Activated T-cell treated with anti-CD3 and anti-CD28 coated beads, Interleukin-2, amount 50 U/mL, for 72 hours (primary cell): ENCODE data around the gene TMC7. TPM values are rescaled to one million over a fixed set of nuclear protein-coding genes. Genes with fewer than 3 reads are reported as not detected.
A peak's percentile ranks its signal among the peaks of the same experiment; 100 is the strongest.
"Not testable (repeated sequence)": the region's sequence is repeated elsewhere in the genome, so short reads cannot be mapped to it uniquely, and the experiment has no call there.

Source experiments
- ATAC-seq, 2 donors: fragments of 150-1000 bp; cut with Tn5 transposase; replicated peaks in 1 of 2; 2 replicates each; pipeline ENCODE4 v1.10.0; 2021; ENCODE audit warnings: moderate library complexity in 2 of 2, mild to moderate bottlenecking in 1 of 2
- DNase-seq, 2 donors: peaks; one replicate each; pipeline ENCODE4 v3.0.0; 2021 to 2022; ENCODE audit warnings: mixed read lengths in 1 of 2
- H3K27ac Mint-ChIP-seq: one replicate; pipeline ENCODE4 v1.8.0; 2022; ENCODE audit warnings: mild to moderate bottlenecking, moderate library complexity, mixed read lengths
- H3K27me3 Mint-ChIP-seq: one replicate; pipeline ENCODE4 v1.8.0; 2022; ENCODE audit warnings: low read depth, mixed read lengths
- H3K36me3 Mint-ChIP-seq, 2 donors: one replicate each; pipeline ENCODE4 v1.8.0; 2022; ENCODE audit warnings: mixed read lengths in 2 of 2, mild to moderate bottlenecking in 1 of 2; ENCODE audit not compliant: insufficient read depth in 2 of 2
- H3K4me1 Mint-ChIP-seq: one replicate; pipeline ENCODE4 v1.8.0; 2022; ENCODE audit warnings: low read depth, mixed read lengths
- H3K4me3 Mint-ChIP-seq, 2 donors: one replicate each; pipeline ENCODE4 v1.8.0; 2022; ENCODE audit warnings: mild to moderate bottlenecking in 2 of 2, mixed read lengths in 2 of 2, moderate library complexity in 2 of 2
- H3K9me3 Mint-ChIP-seq, 2 donors: one replicate each; pipeline ENCODE4 v1.8.0; 2022; ENCODE audit warnings: mixed read lengths in 2 of 2
- total RNA-seq, 2 donors: library from RNA; stranded (reverse); gene quantifications; one replicate each; pipeline ENCODE4 v1.2.3, GENCODE V29; 2022

Gene TMC7
- under 1 TPM in 1 of 2 donors, not detected in 1; 0.10 TPM for total RNA-seq

DNA sequence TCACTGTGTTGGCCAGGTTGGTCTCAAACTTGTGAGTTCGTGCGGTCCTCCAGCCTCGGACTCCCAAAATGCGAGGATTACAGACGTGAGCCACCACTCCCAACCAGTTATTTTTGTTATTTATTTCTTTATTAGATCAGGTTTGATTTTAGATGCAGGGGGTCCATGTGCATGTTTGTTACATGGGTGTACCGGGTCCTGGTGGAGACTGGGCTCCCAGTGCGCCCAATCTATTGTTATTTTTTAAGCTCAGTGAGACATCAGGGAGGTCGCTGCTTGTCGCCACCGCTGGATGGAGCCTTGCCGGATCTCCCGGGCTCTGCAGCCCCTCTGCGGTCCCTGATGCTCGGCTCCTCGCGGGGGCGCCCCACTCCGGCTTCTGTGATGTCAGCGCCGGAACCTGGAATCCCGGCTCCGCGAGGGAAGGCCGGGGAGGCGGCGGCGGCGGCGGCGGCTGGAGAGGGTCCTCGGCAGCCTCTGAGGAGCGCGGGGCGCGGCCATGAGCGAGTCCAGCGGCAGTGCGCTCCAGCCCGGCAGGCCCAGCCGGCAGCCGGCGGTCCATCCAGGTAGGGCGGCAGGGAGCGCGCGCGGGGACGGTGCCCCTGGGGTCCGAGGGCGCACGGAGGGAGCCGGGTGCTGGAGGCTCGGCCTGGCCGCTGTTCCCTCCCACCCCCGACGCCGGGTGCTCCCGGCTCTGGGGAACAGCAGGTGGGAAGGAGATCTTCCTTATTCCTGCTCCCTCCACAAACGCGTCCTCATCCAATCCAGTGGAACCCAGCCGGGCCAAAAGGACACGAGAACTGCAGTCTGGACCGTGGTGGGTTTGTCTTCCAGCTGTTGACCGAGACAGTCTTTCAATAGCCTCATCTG, at the start of gene TMC7:
TSS of gene TMC7 (plus strand) at position 370 of the 870 bp plus-strand sequence. CDS start at position 500, 130 bp downstream.
- peak; percentile 40 to 54 for DNase-seq
- H3K4me1 Mint-ChIP-seq: no peaks in the 10 kb centered on the region
- peak; percentile 62 to 79 for ATAC-seq
- H3K27me3 Mint-ChIP-seq: peaks cover 35% of the 10 kb centered on the region
- no peaks in the 10 kb centered on the region for H3K9me3 Mint-ChIP-seq
- H3K4me3 Mint-ChIP-seq: peak within 1 kb of the TSS; percentile 55 to 64
- no peaks in the 10 kb centered on the region for H3K36me3 Mint-ChIP-seq
- H3K27ac Mint-ChIP-seq: no peak within 1 kb of the TSS

GRCh38 chr16:18936727-18937340, 46.9 kb upstream of the TMC7 start:
- no peak overlapping the region for H3K27ac Mint-ChIP-seq
- no peak for DNase-seq
- ATAC-seq: no peak
- no peaks in the 10 kb centered on the region for H3K36me3 Mint-ChIP-seq
- peaks cover under 1% of the 10 kb centered on the region for H3K4me1 Mint-ChIP-seq
- no peaks in the 10 kb centered on the region for H3K9me3 Mint-ChIP-seq
- no peak overlapping the region for H3K4me3 Mint-ChIP-seq
- no peaks in the 10 kb centered on the region for H3K27me3 Mint-ChIP-seq

GRCh38 chr16:18937390-18937789, 46.3 kb upstream of the TMC7 start:
- DNase-seq (no peak), ATAC-seq (no peak)
- H3K4me3 Mint-ChIP-seq: no peak overlapping the region
- no peak overlapping the region for H3K27ac Mint-ChIP-seq
- no peaks in the 10 kb centered on the region for H3K36me3 Mint-ChIP-seq
- H3K9me3 Mint-ChIP-seq: no peaks in the 10 kb centered on the region
- no peaks in the 10 kb centered on the region for H3K4me1 Mint-ChIP-seq
- H3K27me3 Mint-ChIP-seq: no peaks in the 10 kb centered on the region

- no peaks in the 10 kb centered on the region for H3K27me3 Mint-ChIP-seq
- H3K27ac Mint-ChIP-seq: no peak overlapping the region
- peaks cover 0 to 3% of the 10 kb centered on the region in 2 donors for H3K9me3 Mint-ChIP-seq
- H3K4me3 Mint-ChIP-seq: no peak overlapping the region
- no peak for DNase-seq
- no peaks in the 10 kb centered on the region for H3K36me3 Mint-ChIP-seq
- no peak for ATAC-seq
- H3K4me1 Mint-ChIP-seq: no peaks in the 10 kb centered on the region
Observed at GRCh38 chr16:18938986-18939385, 44.7 kb upstream of the TMC7 start.

DNA sequence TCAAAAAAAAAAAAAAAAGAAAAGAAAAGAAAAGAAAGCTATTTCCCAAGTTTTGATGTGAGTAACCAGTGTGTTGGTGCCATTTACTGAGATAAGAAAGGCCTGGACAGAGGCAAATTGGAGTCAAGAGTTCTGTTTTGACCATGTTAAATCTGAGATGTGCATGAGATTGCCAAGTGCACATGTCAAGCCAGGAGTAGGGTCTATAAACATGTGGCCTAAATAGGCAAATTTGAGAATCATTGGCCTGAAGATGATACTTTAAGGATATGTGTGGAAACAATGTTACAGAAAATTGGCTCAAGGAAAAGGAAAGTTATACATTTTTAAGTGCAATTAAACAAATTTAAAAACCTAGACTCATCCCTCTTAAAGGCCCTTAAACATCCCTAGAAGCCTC, 42.3 kb upstream of the TMC7 start:
- H3K27me3 Mint-ChIP-seq: peaks cover 6% of the 10 kb centered on the region
- no peaks in the 10 kb centered on the region for H3K36me3 Mint-ChIP-seq
- ATAC-seq (no peak), DNase-seq (no peak)
- peaks cover 17% of the 10 kb centered on the region for H3K4me1 Mint-ChIP-seq
- peaks cover 0 to 3% of the 10 kb centered on the region in 2 donors for H3K9me3 Mint-ChIP-seq
- no peak overlapping the region for H3K4me3 Mint-ChIP-seq
- no peak overlapping the region for H3K27ac Mint-ChIP-seq

- H3K9me3 Mint-ChIP-seq: peaks cover 0 to 3% of the 10 kb centered on the region in 2 donors
- H3K36me3 Mint-ChIP-seq: no peaks in the 10 kb centered on the region
- H3K27ac Mint-ChIP-seq: no peak overlapping the region
- peaks cover 6% of the 10 kb centered on the region for H3K27me3 Mint-ChIP-seq
- H3K4me3 Mint-ChIP-seq: no peak overlapping the region
- ATAC-seq: no peak
- peaks cover 21% of the 10 kb centered on the region for H3K4me1 Mint-ChIP-seq
- DNase-seq: no peak
Observed at GRCh38 chr16:18942061-18942460, 41.7 kb upstream of the TMC7 start.

- H3K27me3 Mint-ChIP-seq: peaks cover 6% of the 10 kb centered on the region
- H3K4me3 Mint-ChIP-seq: no peak overlapping the region
- H3K36me3 Mint-ChIP-seq: no peaks in the 10 kb centered on the region
- H3K27ac Mint-ChIP-seq: no peak overlapping the region
- ATAC-seq: no peak
- peaks cover 0 to 3% of the 10 kb centered on the region in 2 donors for H3K9me3 Mint-ChIP-seq
- H3K4me1 Mint-ChIP-seq: peaks cover 21% of the 10 kb centered on the region
- no peak for DNase-seq
Observed at GRCh38 chr16:18943414-18943813, 40.3 kb upstream of the TMC7 start.

GRCh38 chr16:18945233-18945632, 38.5 kb upstream of the TMC7 start:
- Mint-ChIP-seq H3K27ac (no peak overlapping the region), H3K27me3 (peaks cover 6% of the 10 kb centered on the region), H3K9me3 (peaks cover 0 to 3% of the 10 kb centered on the region in 2 donors), H3K36me3 (no peaks in the 10 kb centered on the region), H3K4me1 (peaks cover 21% of the 10 kb centered on the region), H3K4me3 (peak overlapping the region in 1 of 2 donors; percentile 55)
- DNase-seq (no peak), ATAC-seq (no peak)

DNA sequence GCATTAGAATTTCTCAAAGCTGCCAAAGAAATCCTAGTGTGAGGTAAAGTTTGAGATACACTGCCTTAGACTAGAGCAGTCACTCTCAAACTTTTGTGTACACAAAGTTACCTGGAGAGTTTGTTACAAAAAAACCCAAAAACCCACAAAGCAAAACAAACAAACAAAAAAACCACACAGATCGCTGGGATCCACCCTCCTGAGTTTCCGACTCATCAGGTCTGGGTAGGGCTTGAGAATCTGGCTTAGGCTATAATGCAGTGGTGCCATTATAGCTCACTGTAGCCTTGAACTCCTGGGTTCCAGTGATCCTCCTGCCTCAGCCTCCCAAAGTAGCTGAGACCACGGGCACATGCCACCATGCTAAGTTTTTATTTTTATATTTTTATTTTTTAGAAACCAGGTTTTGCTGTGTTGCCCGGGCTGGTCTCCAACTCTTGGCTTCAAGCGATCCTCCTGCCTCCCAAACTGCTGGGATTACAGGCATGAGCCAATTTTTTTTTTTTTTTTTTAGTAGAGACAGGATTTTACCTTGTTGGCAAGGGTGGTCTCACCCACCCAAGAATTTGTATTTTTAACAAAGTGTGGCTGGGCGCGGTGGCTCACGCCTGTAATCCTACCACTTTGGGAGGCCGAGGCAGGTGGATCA, 35.2 kb upstream of the TMC7 start:
- no peak for ATAC-seq
- peaks cover 6% of the 10 kb centered on the region for H3K27me3 Mint-ChIP-seq
- H3K4me1 Mint-ChIP-seq: peaks cover 21% of the 10 kb centered on the region
- DNase-seq: no peak
- peaks cover 0 to under 1% of the 10 kb centered on the region in 2 donors for H3K9me3 Mint-ChIP-seq
- no peak overlapping the region for H3K4me3 Mint-ChIP-seq
- no peak overlapping the region for H3K27ac Mint-ChIP-seq
- H3K36me3 Mint-ChIP-seq: no peaks in the 10 kb centered on the region

- ATAC-seq (no peak), DNase-seq (no peak)
- Mint-ChIP-seq H3K4me3 (no peak overlapping the region), H3K27me3 (no peaks in the 10 kb centered on the region), H3K4me1 (peaks cover 17% of the 10 kb centered on the region), H3K27ac (no peak overlapping the region), H3K9me3 (no peaks in the 10 kb centered on the region), H3K36me3 (no peaks in the 10 kb centered on the region)
Observed at GRCh38 chr16:18950469-18951185, 33.1 kb upstream of the TMC7 start.

- Mint-ChIP-seq H3K4me3 (no peak overlapping the region), H3K9me3 (no peaks in the 10 kb centered on the region), H3K27ac (no peak overlapping the region), H3K27me3 (no peaks in the 10 kb centered on the region), H3K36me3 (no peaks in the 10 kb centered on the region), H3K4me1 (peaks cover 12% of the 10 kb centered on the region)
- no peak for ATAC-seq
- no peak for DNase-seq
Observed at GRCh38 chr16:18953547-18953946, 30.2 kb upstream of the TMC7 start.

- not testable (repeated sequence) for H3K27me3 Mint-ChIP-seq, H3K9me3 Mint-ChIP-seq, H3K36me3 Mint-ChIP-seq
- Mint-ChIP-seq H3K27ac (peak overlapping the region; percentile 97), H3K4me1 (peaks cover 12% of the 10 kb centered on the region), H3K4me3 (peak overlapping the region; percentile 85 to 87)
- peak; percentile 79 to 81 for ATAC-seq
- DNase-seq: peak; percentile 42 to 51
Observed at GRCh38 chr16:18955874-18956580, 27.7 kb upstream of the TMC7 start.
